GM12873 (cell line): ENCODE measurements around the gene SNRPB2.

Experiments used
- CTCF ChIP-seq: IDR thresholded peaks from 2 replicates; pipeline ENCODE4 v1.5.1; 2012; ENCODE audit warnings: low read depth, mild to moderate bottlenecking, moderate library complexity, low read length, control low read depth; ENCODE audit not compliant: insufficient read depth; ENCODE audit errors: missing control alignments

Gene SNRPB2

GRCh38 chr20:16748308-16748900, 18.6 kb downstream of the SNRPB2 start, which contains the start of gene OTOR:
Gene OTOR (plus strand): TSS chr20:16748358. CDS start chr20:16748402, 44 bp downstream.
- no peak for TF ChIP-seq CTCF

GRCh38 chr20:16749573-16749972, 19.7 kb downstream of the SNRPB2 start:
- TF ChIP-seq CTCF: no peak

GRCh38 chr20:16752082-16752481, 22.3 kb downstream of the SNRPB2 start:
- no peak for TF ChIP-seq CTCF

- no peak for TF ChIP-seq CTCF
Measured at GRCh38 chr20:16752901-16753300, 23.1 kb downstream of the SNRPB2 start.

GRCh38 chr20:16758454-16759180, 28.8 kb downstream of the SNRPB2 start:
- TF ChIP-seq CTCF: no peak

GRCh38 chr20:16759181-16759563, 29.3 kb downstream of the SNRPB2 start:
- no peak for TF ChIP-seq CTCF

- TF ChIP-seq CTCF: no peak
Measured at GRCh38 chr20:16760431-16761304, 30.8 kb downstream of the SNRPB2 start.
